Activated naive CD4-positive, alpha-beta T cell treated with anti-CD3 and anti-CD28 coated beads for 36 hours (primary cell): ENCODE data around the gene FGF21. TPM values are rescaled to one million over a fixed set of nuclear protein-coding genes. Genes with fewer than 3 reads are reported as not detected.
A peak's percentile ranks its signal among the peaks of the same experiment; 100 is the strongest.

Experiments
- CTCF ChIA-PET: fragments of 350-600 bp; sonication (Branson Sonifier 250); formaldehyde crosslinking; loops from one replicate; lab custom pipeline; 2021; ENCODE audit warnings: antibody characterized with exemption; lab: Charles Lee
- DNase-seq: peaks from one replicate; pipeline ENCODE4 v3.0.0-alpha.2; 2020
- H3K27ac Mint-ChIP-seq: one replicate; pipeline ENCODE4 v1.8.0; 2021; ENCODE audit warnings: mild to moderate bottlenecking, mixed read lengths
- H3K27me3 Mint-ChIP-seq: one replicate; pipeline ENCODE4 v1.8.0; 2021; ENCODE audit warnings: low read depth, mixed read lengths
- H3K36me3 Mint-ChIP-seq: one replicate; pipeline ENCODE4 v1.8.0; 2021; ENCODE audit warnings: low read depth, mixed read lengths
- H3K4me1 Mint-ChIP-seq: one replicate; pipeline ENCODE4 v1.8.0; 2021; ENCODE audit warnings: low read depth, mixed read lengths
- H3K4me3 Mint-ChIP-seq: one replicate; pipeline ENCODE4 v1.8.0; 2021; ENCODE audit warnings: mild to moderate bottlenecking, moderate library complexity, mixed read lengths
- H3K9me3 Mint-ChIP-seq: one replicate; pipeline ENCODE4 v1.8.0; 2021; ENCODE audit warnings: mixed read lengths
- intact Hi-C: fragments of 100-400 bp; cut with micrococcal nuclease; formaldehyde crosslinking; loops from one replicate; pipeline ENCODE4 v1.15.1; 2023
- total RNA-seq, 2 experiments: library from RNA; stranded (reverse); gene quantifications; one replicate each; pipeline ENCODE4 v1.2.3, GENCODE V29; 2021

FGF21 gene
- total RNA-seq, 2 experiments from 2014 or later: not detected

- intact Hi-C loops: no loop called here
- Mint-ChIP-seq H3K4me1 (peaks cover 13% of the 10 kb centered on the region), H3K9me3 (no peaks in the 10 kb centered on the region), H3K4me3 (no peak overlapping the region), H3K27me3 (no peaks in the 10 kb centered on the region), H3K36me3 (peaks cover 5% of the 10 kb centered on the region), H3K27ac (no peak overlapping the region)
- CTCF ChIA-PET: interaction anchor here (0.6 kb wide), 2 partner anchors 18 to 42 kb away, joined by 3 read pairs; no protein-coding TSS in a partner anchor
- no peak for DNase-seq
These were observed 49.2 kb downstream of the FGF21 start for GRCh38 chr19:48804496-48804895.

- intact Hi-C loops: no loop called here
- no peak overlapping the region for H3K4me3 Mint-ChIP-seq
- CTCF ChIA-PET: interaction anchor here (2.2 kb wide), 1 partner anchor 10 kb away, joined by 10 read pairs; no protein-coding TSS in a partner anchor
- no peaks in the 10 kb centered on the region for H3K9me3 Mint-ChIP-seq
- H3K4me1 Mint-ChIP-seq: peaks cover 21% of the 10 kb centered on the region
- H3K36me3 Mint-ChIP-seq: peaks cover 5% of the 10 kb centered on the region
- no peak overlapping the region for H3K27ac Mint-ChIP-seq
- no peak for DNase-seq
- H3K27me3 Mint-ChIP-seq: no peaks in the 10 kb centered on the region
These were observed 50.1 kb downstream of the FGF21 start for GRCh38 chr19:48805452-48805851.

- CTCF ChIA-PET: interaction anchor here (0.7 to 2.2 kb wide), 3 partner anchors 11 to 93 kb away, joined by 3 to 10 read pairs (median 7); no protein-coding TSS in a partner anchor
- H3K27ac Mint-ChIP-seq: no peak overlapping the region
- peak; percentile 63 for DNase-seq
- intact Hi-C loops: no loop called here
- H3K4me3 Mint-ChIP-seq: no peak overlapping the region
- H3K36me3 Mint-ChIP-seq: peaks cover 5% of the 10 kb centered on the region
- no peaks in the 10 kb centered on the region for H3K9me3 Mint-ChIP-seq
- peaks cover 21% of the 10 kb centered on the region for H3K4me1 Mint-ChIP-seq
- no peaks in the 10 kb centered on the region for H3K27me3 Mint-ChIP-seq
These were observed 51.1 kb downstream of the FGF21 start for GRCh38 chr19:48806518-48806817.

GRCh38 chr19:48806818-48807589, 51.7 kb downstream of the FGF21 start:
- no peaks in the 10 kb centered on the region for H3K27me3 Mint-ChIP-seq
- CTCF ChIA-PET: interaction anchor here (0.6 to 2.2 kb wide), 5 partner anchors 11 to 637 kb away, joined by 3 to 10 read pairs (median 6); no protein-coding TSS in a partner anchor
- H3K9me3 Mint-ChIP-seq: no peaks in the 10 kb centered on the region
- no peak overlapping the region for H3K4me3 Mint-ChIP-seq
- H3K4me1 Mint-ChIP-seq: peaks cover 22% of the 10 kb centered on the region
- peaks cover 3% of the 10 kb centered on the region for H3K36me3 Mint-ChIP-seq
- intact Hi-C loops: no loop called here
- no peak overlapping the region for H3K27ac Mint-ChIP-seq
- DNase-seq: no peak

- Mint-ChIP-seq H3K36me3 (peaks cover 3% of the 10 kb centered on the region), H3K4me3 (peak overlapping the region; percentile 3), H3K4me1 (peaks cover 26% of the 10 kb centered on the region), H3K27ac (no peak overlapping the region), H3K9me3 (no peaks in the 10 kb centered on the region), H3K27me3 (no peaks in the 10 kb centered on the region)
- intact Hi-C loops: no loop called here
- no peak for DNase-seq
- CTCF ChIA-PET: interaction anchor here (0.6 to 2.2 kb wide), 6 partner anchors 12 to 41 kb away, joined by 3 to 10 read pairs (median 5); no protein-coding TSS in a partner anchor
These were observed 52.4 kb downstream of the FGF21 start for GRCh38 chr19:48807590-48808308.

Other genes starting within 250 kb of the FGF21 start
- gene LMTK3, start 243.7 kb upstream of the FGF21 start, total RNA-seq: 1 to 10 TPM; 2.3 to 2.6 TPM
- gene SULT2B1, start 203.4 kb upstream of the FGF21 start, total RNA-seq: not detected
- gene SPACA4, start 148.8 kb upstream of the FGF21 start, total RNA-seq: not detected
- gene FAM83E, start 140.4 kb upstream of the FGF21 start, total RNA-seq: 1 to 10 TPM; 2.0 TPM
- 1,000 to 10,000 TPM; 2,373 to 2,473 TPM for gene RPL18, start 136.3 kb upstream of the FGF21 start, total RNA-seq
- 10 to 100 TPM; 20.1 to 20.6 TPM for gene SPHK2, start 136.0 kb upstream of the FGF21 start, total RNA-seq
- 1 to 10 TPM; 7.8 to 9.7 TPM for gene DBP, start 118.1 kb upstream of the FGF21 start, total RNA-seq
- 10 to 100 TPM; 12.0 to 14.9 TPM for gene CA11, start 109.3 kb upstream of the FGF21 start, total RNA-seq
- gene NTN5, start 82.5 kb upstream of the FGF21 start, total RNA-seq: under 1 TPM in 1 of 2 experiments, not detected in 1; 0.17 TPM
- not detected for gene FUT2, start 59.6 kb upstream of the FGF21 start, total RNA-seq
- gene MAMSTR, start 35.8 kb upstream of the FGF21 start, total RNA-seq: under 1 TPM; 0.44 to 0.57 TPM
- under 1 TPM in 1 of 2 experiments, not detected in 1; 0.17 TPM for gene RASIP1, start 14.9 kb upstream of the FGF21 start, total RNA-seq
- gene IZUMO1, start 8.6 kb upstream of the FGF21 start, total RNA-seq: not detected
- gene FUT1, start 2.9 kb upstream of the FGF21 start, total RNA-seq: under 1 TPM; 0.07 to 0.12 TPM
- gene BCAT2, start 55.5 kb downstream of the FGF21 start, total RNA-seq: 10 to 100 TPM; 66.4 to 66.8 TPM
- under 1 TPM in 1 of 2 experiments, not detected in 1; 0.50 TPM for gene HSD17B14, start 81.0 kb downstream of the FGF21 start, total RNA-seq
- 1 to 10 TPM; 8.3 to 8.8 TPM for gene PLEKHA4, start 113.1 kb downstream of the FGF21 start, total RNA-seq
- gene PPP1R15A, start 116.9 kb downstream of the FGF21 start, total RNA-seq: 10 to 100 TPM; 96.5 to 97.4 TPM
- under 1 TPM; 0.54 to 0.81 TPM for gene TULP2, start 143.2 kb downstream of the FGF21 start, total RNA-seq
- 100 to 1,000 TPM; 172 to 182 TPM for gene NUCB1, start 144.8 kb downstream of the FGF21 start, total RNA-seq
- gene DHDH, start 178.2 kb downstream of the FGF21 start, total RNA-seq: 1 to 10 TPM; 4.2 to 4.5 TPM
- 100 to 1,000 TPM; 267 to 302 TPM for gene BAX, start 199.4 kb downstream of the FGF21 start, total RNA-seq
- gene FTL, start 209.8 kb downstream of the FGF21 start, total RNA-seq: 1,000 to 10,000 TPM; 1,093 to 1,120 TPM
- 10 to 100 TPM; 29.6 to 31.2 TPM for gene GYS1, start 237.8 kb downstream of the FGF21 start, total RNA-seq
- gene RUVBL2, start 238.4 kb downstream of the FGF21 start, total RNA-seq: 100 to 1,000 TPM; 119 to 126 TPM